ENCODE results near the gene RFPL1. TPM values are rescaled to one million over a fixed set of nuclear protein-coding genes. Genes with fewer than 3 reads are reported as not detected.

The RFPL1 gene
- total RNA-seq, 4 donors from 2014 or later = not detected

DNA sequence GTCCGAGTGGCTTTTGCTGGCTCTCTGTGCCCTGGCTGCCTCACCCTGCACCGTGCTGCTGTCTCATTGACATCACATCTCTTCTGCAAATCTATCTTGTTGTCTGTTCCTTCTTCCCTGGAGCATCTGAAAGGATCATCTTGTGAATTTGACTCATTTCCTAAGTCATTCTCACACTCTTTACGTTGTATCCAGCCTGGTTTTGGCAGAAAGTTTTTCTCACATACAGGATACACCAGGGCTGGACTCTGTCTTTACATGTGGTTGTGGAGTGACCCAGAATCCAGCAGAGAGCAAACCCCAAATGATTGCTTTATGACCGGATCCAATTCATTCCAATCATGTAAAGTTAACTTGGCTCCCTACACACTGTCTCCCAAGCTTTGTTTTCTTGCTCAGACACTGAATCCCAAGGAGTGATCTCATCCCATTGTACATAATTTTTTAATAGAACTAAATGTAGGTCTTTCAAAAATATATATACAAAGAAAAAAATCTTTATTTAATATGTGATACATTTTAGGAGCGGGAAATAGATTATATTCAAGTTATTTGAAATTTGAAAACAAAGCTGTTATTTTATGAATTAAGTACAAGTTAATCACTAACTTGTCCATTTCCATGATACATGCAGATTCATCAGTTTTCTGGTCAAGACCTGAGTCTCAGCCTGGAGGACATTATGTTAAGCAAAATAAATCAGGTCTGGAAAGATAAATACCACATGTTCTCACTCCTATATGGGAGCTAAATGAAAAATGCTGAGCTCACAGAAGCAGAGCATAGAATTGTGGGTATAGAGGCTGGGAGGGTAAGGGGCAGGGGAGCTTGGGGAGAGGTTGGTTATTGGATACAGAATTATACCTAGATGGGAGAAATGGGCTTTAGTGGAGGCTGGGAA, 2.9 kb upstream of the RFPL1 start:
- Histone ChIP-seq H3K27me3 (peaks cover 0 to 19% (median 2%) of the 10 kb centered on the region in 3 donors), H3K36me3 (no peaks in the 10 kb centered on the region), H3K27ac (no peak overlapping the region), H3K9me3 (no peaks in the 10 kb centered on the region), H3K4me1 (no peaks in the 10 kb centered on the region), H3K4me3 (no peak overlapping the region)
- no peak for TF ChIP-seq POLR2A (IDR thresholded peaks at IDR 0.05)
- TF ChIP-seq, protein P1, sequence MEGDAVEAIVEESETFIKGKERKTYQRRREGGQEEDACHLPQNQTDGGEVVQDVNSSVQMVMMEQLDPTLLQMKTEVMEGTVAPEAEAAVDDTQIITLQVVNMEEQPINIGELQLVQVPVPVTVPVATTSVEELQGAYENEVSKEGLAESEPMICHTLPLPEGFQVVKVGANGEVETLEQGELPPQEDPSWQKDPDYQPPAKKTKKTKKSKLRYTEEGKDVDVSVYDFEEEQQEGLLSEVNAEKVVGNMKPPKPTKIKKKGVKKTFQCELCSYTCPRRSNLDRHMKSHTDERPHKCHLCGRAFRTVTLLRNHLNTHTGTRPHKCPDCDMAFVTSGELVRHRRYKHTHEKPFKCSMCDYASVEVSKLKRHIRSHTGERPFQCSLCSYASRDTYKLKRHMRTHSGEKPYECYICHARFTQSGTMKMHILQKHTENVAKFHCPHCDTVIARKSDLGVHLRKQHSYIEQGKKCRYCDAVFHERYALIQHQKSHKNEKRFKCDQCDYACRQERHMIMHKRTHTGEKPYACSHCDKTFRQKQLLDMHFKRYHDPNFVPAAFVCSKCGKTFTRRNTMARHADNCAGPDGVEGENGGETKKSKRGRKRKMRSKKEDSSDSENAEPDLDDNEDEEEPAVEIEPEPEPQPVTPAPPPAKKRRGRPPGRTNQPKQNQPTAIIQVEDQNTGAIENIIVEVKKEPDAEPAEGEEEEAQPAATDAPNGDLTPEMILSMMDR (IDR thresholded peaks at IDR 0.05 in 4 of 5, conservative IDR thresholded peaks at IDR 0.05 in 1 of 5) = no peak
- intact Hi-C loops (cut with DNase I; ENCODE audit: low total_unique reads) = no loop called here
- DNase-seq (no peak), ATAC-seq (no peak)
- in situ Hi-C loops (cut with MboI; ENCODE audit: low sequenced_read_pairs in 4 of 4) = no loop called here

DNA sequence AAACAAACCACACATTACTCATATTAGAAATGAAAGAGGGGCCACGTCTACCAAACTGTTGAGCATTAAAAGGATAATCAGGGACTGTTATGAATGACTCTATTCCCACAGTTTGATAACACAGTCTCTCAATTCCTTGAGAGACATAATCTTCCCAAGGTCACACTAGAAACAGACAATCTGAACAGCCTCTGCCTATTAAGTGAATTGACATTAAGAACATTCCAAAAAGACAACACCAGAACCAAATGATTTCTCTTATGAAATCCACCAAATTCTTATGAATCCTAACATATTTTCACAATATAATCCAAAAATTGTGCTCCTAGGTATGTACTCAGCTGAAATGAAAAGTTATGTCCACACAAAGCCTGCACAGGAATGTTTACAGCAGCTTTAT, 4.6 kb downstream of the RFPL1 start:
- TF ChIP-seq, protein P1 (IDR thresholded peaks at IDR 0.05 in 4 of 5, conservative IDR thresholded peaks at IDR 0.05 in 1 of 5) = no peak
- no peak for TF ChIP-seq POLR2A (IDR thresholded peaks at IDR 0.05)
- H3K27me3 ChIP-seq = peaks cover 0 to 5% (median 0%) of the 10 kb centered on the region in 3 donors
- no peak overlapping the region for H3K27ac ChIP-seq
- in situ Hi-C loops (cut with MboI; ENCODE audit: low sequenced_read_pairs in 4 of 4) (no loop called here), intact Hi-C loops (cut with DNase I; ENCODE audit: low total_unique reads) (no loop called here)
- no peaks in the 10 kb centered on the region for H3K9me3 ChIP-seq
- H3K36me3 ChIP-seq = no peaks in the 10 kb centered on the region
- no peak for ATAC-seq
- H3K4me1 ChIP-seq = no peaks in the 10 kb centered on the region
- no peak for DNase-seq
- no peak overlapping the region for H3K4me3 ChIP-seq

DNA sequence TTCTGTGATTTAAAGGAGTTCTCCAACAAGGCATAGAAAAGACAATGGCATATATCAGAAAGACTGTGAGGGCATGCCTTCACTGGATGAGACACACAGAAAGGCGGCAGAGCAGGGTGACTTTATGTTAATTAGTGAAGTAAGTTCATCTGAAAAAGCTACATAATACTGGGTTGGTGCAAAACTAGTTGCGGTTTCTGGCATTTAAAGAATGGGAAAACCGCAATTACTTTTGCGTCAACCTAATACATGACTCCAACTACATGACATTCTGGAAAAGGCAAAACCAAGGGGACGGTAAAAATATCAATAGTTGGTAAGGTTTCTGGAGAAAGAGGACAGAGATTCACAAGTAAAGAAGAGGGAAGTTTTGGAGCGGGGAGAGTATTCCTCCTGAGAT, 5.1 kb downstream of the RFPL1 start:
- H3K36me3 ChIP-seq = no peaks in the 10 kb centered on the region
- DNase-seq (no peak), ATAC-seq (no peak)
- H3K27me3 ChIP-seq = peaks cover 0 to 5% (median 0%) of the 10 kb centered on the region in 3 donors
- H3K27ac ChIP-seq = no peak overlapping the region
- H3K9me3 ChIP-seq = no peaks in the 10 kb centered on the region
- no peaks in the 10 kb centered on the region for H3K4me1 ChIP-seq
- no peak overlapping the region for H3K4me3 ChIP-seq
- TF ChIP-seq POLR2A (IDR thresholded peaks at IDR 0.05) = no peak
- TF ChIP-seq, protein P1 (IDR thresholded peaks at IDR 0.05 in 4 of 5, conservative IDR thresholded peaks at IDR 0.05 in 1 of 5) = no peak
- in situ Hi-C loops (cut with MboI; ENCODE audit: low sequenced_read_pairs in 4 of 4) (no loop called here), intact Hi-C loops (cut with DNase I; ENCODE audit: low total_unique reads) (no loop called here)

DNA sequence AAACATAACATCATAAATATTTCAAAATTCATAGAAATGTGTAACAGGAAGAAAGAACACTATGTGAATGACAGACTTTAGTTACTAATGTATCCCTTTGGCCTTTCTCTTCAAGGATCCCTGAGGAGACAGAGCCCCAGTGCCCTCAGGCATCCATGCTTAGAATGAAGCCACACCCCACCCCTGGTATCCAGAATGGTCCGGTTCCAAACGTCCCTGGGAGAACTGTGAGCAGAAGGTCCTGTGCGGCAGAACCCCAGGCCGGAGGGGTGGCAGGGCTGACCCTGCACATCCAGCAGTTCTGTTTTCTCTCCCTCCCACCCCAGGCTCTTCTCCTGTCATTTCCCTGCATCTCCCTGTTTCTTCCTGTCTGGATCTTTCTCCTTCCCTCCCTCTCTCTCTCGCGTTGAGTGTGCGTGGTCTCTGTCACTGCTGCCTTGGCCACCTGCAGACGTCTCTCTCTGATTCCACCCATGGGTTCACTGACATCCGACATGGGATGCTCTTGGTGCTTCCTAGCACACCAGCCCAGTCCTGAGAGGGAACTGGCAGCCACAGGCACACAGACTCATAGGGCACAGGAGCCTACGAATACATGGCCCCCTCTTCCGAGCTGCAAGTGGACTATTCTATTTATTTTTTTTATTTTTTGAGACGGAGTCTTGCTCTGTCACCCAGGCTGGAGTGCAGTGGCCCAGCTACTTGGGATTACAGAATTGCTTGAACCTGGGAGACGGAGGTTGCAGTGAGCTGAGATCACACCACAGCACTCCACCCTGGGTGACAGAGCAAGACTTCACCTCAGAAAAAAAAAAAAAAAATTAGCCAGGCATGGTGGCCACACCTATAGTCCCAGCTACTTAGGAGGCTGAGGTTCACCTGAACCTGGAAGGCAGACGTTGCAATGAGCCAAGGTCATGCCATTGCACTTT, 5.7 kb downstream of the RFPL1 start:
- no peaks in the 10 kb centered on the region for H3K36me3 ChIP-seq
- no peaks in the 10 kb centered on the region for H3K9me3 ChIP-seq
- no peak for TF ChIP-seq POLR2A (IDR thresholded peaks at IDR 0.05)
- TF ChIP-seq, protein P1 (IDR thresholded peaks at IDR 0.05 in 4 of 5, conservative IDR thresholded peaks at IDR 0.05 in 1 of 5) = no peak
- DNase-seq (no peak), ATAC-seq (no peak)
- no peak overlapping the region for H3K27ac ChIP-seq
- no peaks in the 10 kb centered on the region for H3K4me1 ChIP-seq
- H3K27me3 ChIP-seq = peaks cover 0 to 5% (median 0%) of the 10 kb centered on the region in 3 donors
- intact Hi-C loops (cut with DNase I; ENCODE audit: low total_unique reads) (no loop called here), in situ Hi-C loops (cut with MboI; ENCODE audit: low sequenced_read_pairs in 4 of 4) (no loop called here)
- H3K4me3 ChIP-seq = no peak overlapping the region

Data from gastrocnemius medialis (tissue), 4 donors.